Body of pancreas (tissue), 4 donors: ENCODE measurements around the gene RFESD. TPM values are rescaled to one million over a fixed set of nuclear protein-coding genes. Genes with fewer than 3 reads are reported as not detected.

Source experiments
- ATAC-seq: fragments of 150-250 bp; one replicate; pipeline ENCODE4 v1.9.1; 2016
- DNase-seq, 4 donors: peaks; one replicate each; pipeline ENCODE4 v3.0.0-alpha.2; 2019
- H3K27ac ChIP-seq, 4 donors: fragments of 200-600 bp; sonication (generic); 1 replicate in 3 of 4; 2 replicates in 1 of 4; pipeline versions ENCODE4 v1.5.1 to v1.6.1; 2016 to 2019; ENCODE audit warnings: mild to moderate bottlenecking in 1 of 4, mixed read lengths in 1 of 4, moderate library complexity in 1 of 4
- H3K27me3 ChIP-seq, 2 donors: fragments of 200-600 bp; sonication (generic); one replicate each; pipeline ENCODE4 v1.6.0; 2016; ENCODE audit warnings: mild to moderate bottlenecking in 1 of 2
- H3K36me3 ChIP-seq, 2 donors: fragments of 200-600 bp; sonication (generic); replicated peaks in 1 of 2; 2 replicates each; pipeline ENCODE4 v1.5.1; 2016; ENCODE audit warnings: low read depth in 2 of 2; ENCODE audit not compliant: insufficient read depth in 1 of 2
- H3K4me1 ChIP-seq: fragments of 200-600 bp; sonication (generic); one replicate; pipeline ENCODE4 v1.6.0; 2016
- H3K4me3 ChIP-seq, 2 donors: fragments of 200-600 bp; sonication (generic); 1 replicate in 1 of 2; 2 replicates in 1 of 2; pipeline ENCODE4 v1.5.1; 2016 to 2019
- H3K9me3 ChIP-seq, 3 donors: fragments of 200-600 bp; sonication (generic); 1 replicate in 2 of 3; 2 replicates in 1 of 3; pipeline ENCODE4 v1.5.1; 2016
- POLR2A ChIP-seq, 3 donors: fragments of 450-650 bp; IDR thresholded peaks; one replicate each; pipeline ENCODE4 v1.6.1; 2016; ENCODE audit warnings: antibody characterized with exemption in 3 of 3, mild to moderate bottlenecking in 2 of 3
- WGBS, 2 donors: methylation state at CpG; one replicate each; pipeline ENCODE4 v1.1.5; 2017; 5-methylcytosine and 5-hydroxymethylcytosine counted together
- intact Hi-C: fragments of 100-400 bp; cut with DNase I; formaldehyde crosslinking; loops from one replicate; pipeline ENCODE4 v1.15.1; 2023
- total RNA-seq, 2 donors: library from RNA; depleted of rRNA; stranded (reverse); fragments of >200 nt; gene quantifications; one replicate each; pipeline ENCODE4 v1.1.0, GENCODE V29; 2016
- TF ChIP-seq, protein P1 (sequence below), 7 experiments: fragments of 450-650 bp in 4 of 7; fragments of 200-600 bp in 3 of 7; sonication (generic) in 3 of 7; IDR thresholded peaks; one replicate each; pipeline ENCODE4 v1.5.1; 2016 to 2019; ENCODE audit warnings: antibody characterized with exemption in 7 of 7

Gene RFESD
- total RNA-seq, 2 donors from 2014 or later: 9.3 TPM; not detected in 1

DNA sequence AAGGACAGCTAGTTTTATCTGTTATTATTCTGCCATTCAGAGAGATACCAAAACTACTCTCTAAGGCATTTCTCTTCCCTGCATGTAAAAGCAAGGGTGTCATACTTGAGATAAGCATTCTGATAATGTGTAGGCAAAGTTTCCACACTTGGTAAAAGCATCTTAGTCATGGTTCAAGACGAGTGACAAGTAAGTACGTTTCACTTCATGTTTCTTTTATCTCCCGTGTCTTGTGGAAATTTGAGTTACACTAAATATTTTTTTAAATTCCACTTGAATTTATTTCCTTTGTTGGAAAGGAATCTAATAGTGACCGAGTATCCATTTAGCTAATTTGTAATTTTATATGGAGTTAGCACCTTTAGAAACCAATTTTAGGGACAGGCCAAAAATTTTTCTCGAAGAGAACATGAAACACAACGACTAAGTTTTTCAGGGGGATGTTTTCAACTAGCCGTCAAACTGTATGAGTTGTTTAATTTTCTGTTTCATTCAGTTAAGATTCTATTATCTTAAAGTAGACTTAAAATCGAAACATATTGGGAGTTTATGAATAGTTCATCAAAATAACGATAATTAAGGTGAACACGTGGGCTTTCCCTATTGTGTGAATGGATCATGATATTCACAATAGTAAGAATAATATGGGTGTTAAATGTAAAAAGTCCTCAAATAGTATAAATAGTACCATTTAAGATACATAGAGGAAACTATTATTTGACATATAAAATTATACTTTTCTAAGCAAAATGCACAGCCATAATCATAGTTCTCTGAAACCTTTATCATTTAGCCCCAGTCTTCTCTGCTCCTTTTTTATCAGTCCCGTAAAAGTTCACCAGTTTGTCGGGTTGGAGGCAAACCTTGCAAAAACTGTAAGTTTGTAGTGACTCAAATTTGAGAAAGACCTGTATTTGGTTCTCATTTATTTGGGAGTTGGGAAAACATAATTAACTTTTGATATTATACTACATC lies 1.6 kb downstream of the RFESD start:
- no peaks in the 10 kb centered on the region for H3K9me3 ChIP-seq
- H3K27ac ChIP-seq: peak overlapping the region; percentile 93 to 99 (median 96)
- H3K36me3 ChIP-seq: no peaks in the 10 kb centered on the region
- intact Hi-C loops: no loop called here
- H3K4me3 ChIP-seq: no peak overlapping the region
- TF ChIP-seq, protein P1, sequence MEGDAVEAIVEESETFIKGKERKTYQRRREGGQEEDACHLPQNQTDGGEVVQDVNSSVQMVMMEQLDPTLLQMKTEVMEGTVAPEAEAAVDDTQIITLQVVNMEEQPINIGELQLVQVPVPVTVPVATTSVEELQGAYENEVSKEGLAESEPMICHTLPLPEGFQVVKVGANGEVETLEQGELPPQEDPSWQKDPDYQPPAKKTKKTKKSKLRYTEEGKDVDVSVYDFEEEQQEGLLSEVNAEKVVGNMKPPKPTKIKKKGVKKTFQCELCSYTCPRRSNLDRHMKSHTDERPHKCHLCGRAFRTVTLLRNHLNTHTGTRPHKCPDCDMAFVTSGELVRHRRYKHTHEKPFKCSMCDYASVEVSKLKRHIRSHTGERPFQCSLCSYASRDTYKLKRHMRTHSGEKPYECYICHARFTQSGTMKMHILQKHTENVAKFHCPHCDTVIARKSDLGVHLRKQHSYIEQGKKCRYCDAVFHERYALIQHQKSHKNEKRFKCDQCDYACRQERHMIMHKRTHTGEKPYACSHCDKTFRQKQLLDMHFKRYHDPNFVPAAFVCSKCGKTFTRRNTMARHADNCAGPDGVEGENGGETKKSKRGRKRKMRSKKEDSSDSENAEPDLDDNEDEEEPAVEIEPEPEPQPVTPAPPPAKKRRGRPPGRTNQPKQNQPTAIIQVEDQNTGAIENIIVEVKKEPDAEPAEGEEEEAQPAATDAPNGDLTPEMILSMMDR (IDR thresholded peaks at IDR 0.05): no peak
- TF ChIP-seq POLR2A (IDR thresholded peaks at IDR 0.05): no peak
- peaks cover 62% of the 10 kb centered on the region for H3K4me1 ChIP-seq
- 46 to 47% methylated on average over 12 of the region's 12 CpGs for WGBS, 2 donors
- no peak for DNase-seq
- no peak for ATAC-seq
- H3K27me3 ChIP-seq: no peaks in the 10 kb centered on the region

DNA sequence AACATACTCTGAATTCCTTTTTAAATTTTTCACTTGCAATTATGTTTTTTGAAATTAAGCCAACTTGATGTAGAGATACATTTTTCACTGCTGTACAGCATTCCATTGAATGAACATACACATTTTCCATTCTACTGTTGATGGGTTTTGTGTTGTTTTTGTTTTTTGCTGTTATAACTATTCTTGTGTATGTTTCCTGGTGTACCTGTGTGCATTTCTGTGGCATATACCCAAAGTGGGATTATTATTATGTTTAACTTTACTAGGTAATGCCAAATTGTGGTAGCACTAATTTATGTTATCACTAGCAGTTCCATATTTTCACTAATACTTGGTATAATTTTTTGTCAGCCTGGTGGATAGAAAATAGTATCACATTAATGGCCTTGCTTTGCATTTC lies 2.7 kb downstream of the RFESD start:
- no peak for TF ChIP-seq POLR2A (IDR thresholded peaks at IDR 0.05)
- TF ChIP-seq, protein P1 (IDR thresholded peaks at IDR 0.05): peak in 1 of 7 experiments; percentile 2
- intact Hi-C loops: no loop called here

DNA sequence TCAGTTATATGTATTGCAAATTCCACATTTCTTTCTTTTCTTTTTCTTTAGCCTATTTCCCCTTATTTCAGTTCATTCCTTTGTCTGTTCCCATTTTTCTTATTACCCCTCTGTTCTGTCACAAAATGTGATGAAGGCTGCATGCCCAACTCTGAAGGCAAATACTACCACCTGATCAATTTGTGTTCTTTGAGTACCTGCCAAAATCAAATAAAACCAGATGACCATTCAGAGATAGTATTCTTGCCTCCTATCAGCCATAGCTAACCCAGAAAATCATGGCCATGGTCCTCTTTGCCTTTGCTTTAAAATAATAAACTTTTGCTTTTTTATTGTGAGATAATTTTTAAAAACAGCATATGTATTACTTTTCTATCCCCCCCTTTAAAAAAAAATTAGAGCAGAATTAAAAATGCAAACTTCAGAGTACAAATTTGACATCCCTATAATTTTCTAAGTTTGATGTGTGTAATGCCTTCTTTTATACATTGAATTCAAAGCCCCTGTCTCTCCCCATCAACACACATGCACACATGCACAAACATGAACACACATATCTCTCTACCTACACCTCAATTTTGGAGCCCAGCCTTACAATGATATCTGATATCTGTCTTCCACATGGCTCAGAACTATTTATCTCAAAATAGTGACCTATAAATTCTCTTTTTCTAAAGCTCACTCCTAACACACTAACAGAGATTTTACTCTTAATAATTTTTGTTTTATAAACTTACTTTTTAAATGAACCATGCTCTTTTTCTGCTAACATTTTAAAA lies 3.5 kb downstream of the RFESD start:
- H3K27me3 ChIP-seq: no peaks in the 10 kb centered on the region
- TF ChIP-seq POLR2A (IDR thresholded peaks at IDR 0.05): no peak
- TF ChIP-seq, protein P1 (IDR thresholded peaks at IDR 0.05): no peak

More for the DNA sequence above, 2.7 kb downstream of the RFESD start:
- Histone ChIP-seq H3K36me3 (no peaks in the 10 kb centered on the region), H3K9me3 (no peaks in the 10 kb centered on the region), H3K27me3 (no peaks in the 10 kb centered on the region), H3K4me3 (no peak overlapping the region), H3K27ac (no peak overlapping the region), H3K4me1 (peaks cover 52% of the 10 kb centered on the region)
- no peak for ATAC-seq
- no peak for DNase-seq

DNA sequence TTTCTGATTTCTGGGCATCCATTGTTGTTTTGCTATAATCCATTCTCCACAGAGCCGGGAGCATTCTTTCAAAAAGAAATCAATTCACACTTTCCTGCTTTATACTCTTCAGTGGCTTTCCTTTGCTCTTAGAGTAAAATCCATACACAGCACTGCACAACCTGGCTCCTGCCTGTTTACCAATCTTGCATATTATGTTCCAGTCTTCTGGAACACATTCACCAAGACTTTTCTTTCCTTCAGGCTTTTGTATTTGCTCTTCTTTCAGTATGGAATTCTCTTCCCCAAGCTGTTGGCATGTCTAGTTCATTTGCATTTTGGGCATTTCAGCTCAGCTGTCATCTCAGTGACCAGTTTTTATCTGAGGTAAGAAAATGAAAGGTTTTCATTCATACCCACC lies 6.3 kb downstream of the RFESD start:
- no peak for ATAC-seq
- Histone ChIP-seq H3K27me3 (no peaks in the 10 kb centered on the region), H3K9me3 (no peaks in the 10 kb centered on the region), H3K27ac (no peak overlapping the region), H3K4me1 (peaks cover 30% of the 10 kb centered on the region), H3K4me3 (no peak overlapping the region), H3K36me3 (no peaks in the 10 kb centered on the region)
- no peak for DNase-seq
- TF ChIP-seq, protein P1 (IDR thresholded peaks at IDR 0.05): no peak
- no peak for TF ChIP-seq POLR2A (IDR thresholded peaks at IDR 0.05)
- 62 to 63% methylated on average over 1 of the region's 1 CpG for WGBS, 2 donors
- intact Hi-C loops: loop anchor here (10.0 kb wide), 1 partner anchor 182 kb away; no protein-coding TSS in a partner anchor

More for the DNA sequence above, 3.5 kb downstream of the RFESD start:
- Histone ChIP-seq H3K9me3 (no peaks in the 10 kb centered on the region), H3K4me1 (peaks cover 47% of the 10 kb centered on the region), H3K4me3 (no peak overlapping the region), H3K36me3 (no peaks in the 10 kb centered on the region), H3K27ac (no peak overlapping the region)
- intact Hi-C loops: loop anchor here (10.0 kb wide), 1 partner anchor 185 kb away; no protein-coding TSS in a partner anchor
- ATAC-seq (no peak), DNase-seq (no peak)
